Upper lobe of right lung (tissue), 1 donor: ENCODE data around the gene TMEM255B. TPM values are rescaled to one million over a fixed set of nuclear protein-coding genes. Genes with fewer than 3 reads are reported as not detected.
A peak's percentile ranks its signal among the peaks of the same experiment; 100 is the strongest.

ENCODE experiments used
- ATAC-seq: fragments of 200-7000 bp; cut with Tn5 transposase; one replicate; pipeline ENCODE4 v1.9.1; 2020; ENCODE audit warnings: mild to moderate bottlenecking, moderate library complexity
- DNase-seq: peaks from one replicate; pipeline ENCODE4 v3.0.0-alpha.2; 2020
- H3K27ac ChIP-seq: fragments of 200-600 bp; one replicate; pipeline ENCODE4 v1.8.0; 2022
- H3K27me3 ChIP-seq: fragments of 200-600 bp; one replicate; pipeline ENCODE4 v1.8.0; 2022; ENCODE audit warnings: mild to moderate bottlenecking
- H3K36me3 ChIP-seq: fragments of 200-600 bp; one replicate; pipeline ENCODE4 v1.8.0; 2022
- H3K4me1 ChIP-seq: fragments of 200-600 bp; one replicate; pipeline ENCODE4 v1.8.0; 2022
- H3K4me3 ChIP-seq: fragments of 200-600 bp; one replicate; pipeline ENCODE4 v1.8.0; 2022; ENCODE audit warnings: mild to moderate bottlenecking
- H3K9me3 ChIP-seq: fragments of 200-600 bp; one replicate; pipeline ENCODE4 v1.8.0; 2022
- CTCF ChIP-seq: fragments of 200-600 bp; IDR thresholded peaks from one replicate; pipeline ENCODE4 v1.8.0; 2022; ENCODE audit warnings: antibody characterized with exemption
- intact Hi-C: fragments of 100-400 bp; cut with DNase I; formaldehyde crosslinking; loops from one replicate; pipeline ENCODE4 v1.11.0; 2022
- total RNA-seq: library from RNA; stranded (reverse); fragmentation: NEBNext Ultra II Directional; extraction: Animal tissue kit (Norgen Biotek cat#: 25700); gene quantifications from one replicate; pipeline ENCODE4 v1.2.1, GENCODE V29; 2021
- donor health status: DM: no; HTN: yes; CAD: no; lungs with severe emphysema.

TMEM255B gene
- total RNA-seq, 1 donor from 2014 or later = 43.6 TPM

- Histone ChIP-seq H3K4me3 (no peak overlapping the region), H3K4me1 (peaks cover 10% of the 10 kb centered on the region), H3K9me3 (no peaks in the 10 kb centered on the region), H3K27ac (no peak overlapping the region), H3K27me3 (no peaks in the 10 kb centered on the region), H3K36me3 (no peaks in the 10 kb centered on the region)
- intact Hi-C loops = no loop called here
- ATAC-seq = no peak
- no peak for TF ChIP-seq CTCF
- DNase-seq = no peak
These were observed 39.3 kb downstream of the TMEM255B start for GRCh38 chr13:113798200-113798811.

- Histone ChIP-seq H3K27ac (no peak overlapping the region), H3K4me3 (no peak overlapping the region), H3K36me3 (no peaks in the 10 kb centered on the region), H3K4me1 (peaks cover 10% of the 10 kb centered on the region), H3K27me3 (no peaks in the 10 kb centered on the region), H3K9me3 (no peaks in the 10 kb centered on the region)
- DNase-seq (peak; percentile 56), ATAC-seq (no peak)
- TF ChIP-seq CTCF = no peak
- intact Hi-C loops = no loop called here
These were observed 41.5 kb downstream of the TMEM255B start for GRCh38 chr13:113800576-113800926.

GRCh38 chr13:113801289-113801961 is 42.4 kb downstream of the TMEM255B start:
- H3K4me1 ChIP-seq = peaks cover 10% of the 10 kb centered on the region
- no peak overlapping the region for H3K4me3 ChIP-seq
- no peak overlapping the region for H3K27ac ChIP-seq
- no peaks in the 10 kb centered on the region for H3K9me3 ChIP-seq
- ATAC-seq (no peak), DNase-seq (peak; percentile 52)
- intact Hi-C loops = no loop called here
- H3K36me3 ChIP-seq = no peaks in the 10 kb centered on the region
- H3K27me3 ChIP-seq = no peaks in the 10 kb centered on the region
- no peak for TF ChIP-seq CTCF

GRCh38 chr13:113802090-113802531 is 43.1 kb downstream of the TMEM255B start:
- Histone ChIP-seq H3K9me3 (no peaks in the 10 kb centered on the region), H3K4me3 (no peak overlapping the region), H3K27me3 (no peaks in the 10 kb centered on the region), H3K4me1 (peaks cover 10% of the 10 kb centered on the region), H3K36me3 (no peaks in the 10 kb centered on the region), H3K27ac (no peak overlapping the region)
- ATAC-seq (peak; percentile 32), DNase-seq (peak; percentile 72)
- no peak for TF ChIP-seq CTCF
- intact Hi-C loops = no loop called here

GRCh38 chr13:113802761-113803160 is 43.7 kb downstream of the TMEM255B start:
- Histone ChIP-seq H3K27me3 (no peaks in the 10 kb centered on the region), H3K27ac (no peak overlapping the region), H3K9me3 (no peaks in the 10 kb centered on the region), H3K4me1 (peaks cover 10% of the 10 kb centered on the region), H3K36me3 (no peaks in the 10 kb centered on the region), H3K4me3 (no peak overlapping the region)
- no peak for ATAC-seq
- no peak for TF ChIP-seq CTCF
- intact Hi-C loops = no loop called here
- peak; percentile 62 for DNase-seq
